ENCODE measurements around the gene ODAD2.

The ODAD2 gene

DNA sequence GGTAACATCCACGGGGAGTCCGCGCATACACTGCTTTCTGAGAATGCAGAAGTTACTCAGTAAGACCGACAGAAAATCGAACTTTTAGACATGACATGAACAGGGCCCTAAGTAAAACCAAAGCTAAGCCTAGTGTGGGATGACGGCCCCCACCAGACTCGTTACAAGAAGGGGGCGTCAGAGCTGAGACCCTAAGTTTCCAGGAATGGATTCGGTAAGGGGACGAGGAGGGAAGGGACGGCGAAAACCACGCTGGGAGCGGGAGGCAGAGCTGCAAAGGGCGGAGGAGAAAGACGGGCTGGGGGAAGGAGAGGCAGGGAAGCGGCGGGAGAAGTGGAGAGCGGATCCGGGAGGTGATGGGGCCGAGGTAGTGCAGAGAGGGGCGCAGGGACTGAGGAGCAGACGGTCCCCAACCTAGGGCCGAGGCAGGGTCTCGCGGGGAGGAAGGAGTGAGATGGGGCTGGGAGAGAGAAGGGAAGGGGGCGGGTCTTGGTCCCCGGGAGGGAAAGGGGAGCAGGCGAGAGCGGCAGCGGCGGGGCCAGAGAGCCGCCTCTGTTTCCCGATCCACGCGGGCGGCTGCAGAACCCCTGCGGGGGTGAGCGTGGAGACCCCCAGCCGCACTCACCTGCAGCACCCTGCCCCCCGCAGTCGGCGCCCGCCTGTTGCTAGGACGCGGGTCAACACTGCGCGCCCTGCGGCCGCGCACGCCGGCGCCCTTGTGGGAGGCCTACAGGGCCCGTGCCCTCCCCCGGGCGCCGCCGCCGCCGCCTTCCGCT, 513 bp downstream of the ODAD2 start (continued):
- peak; percentile 33; the same call in 1 of the 2 replicates for TF ChIP-seq ZNF626 (tag by site-specific recombination; IDR thresholded peaks at IDR 0.05)
- no peak for TF ChIP-seq ZNF23 (tag by site-specific recombination; IDR thresholded peaks at IDR 0.05; ENCODE audit: borderline replicate concordance)
- no peak for TF ChIP-seq ZNF555 (tag by site-specific recombination; conservative IDR thresholded peaks at IDR 0.05)
- TF ChIP-seq KLF7 (tag by site-specific recombination; IDR thresholded peaks at IDR 0.05; ENCODE audit: borderline replicate concordance), result no peak
- TF ChIP-seq ZSCAN16 (tag by site-specific recombination; IDR thresholded peaks at IDR 0.05), result no peak
- TF ChIP-seq GLIS2 (tag by site-specific recombination; IDR thresholded peaks at IDR 0.05), result peak; percentile 98
- peak; percentile 71 for TF ChIP-seq GLI4 (tag by site-specific recombination; IDR thresholded peaks at IDR 0.05)
- peak; percentile 77 for TF ChIP-seq ZNF398 (tag by site-specific recombination; IDR thresholded peaks at IDR 0.05)
- TF ChIP-seq ZNF660 (tag by site-specific recombination; IDR thresholded peaks at IDR 0.05), result peak; percentile 93
- peak; percentile 93 for TF ChIP-seq PATZ1 (tag by site-specific recombination; IDR thresholded peaks at IDR 0.05)
- no peak for TF ChIP-seq ZNF302 (tag by site-specific recombination; IDR thresholded peaks at IDR 0.05; ENCODE audit: low read depth)
- TF ChIP-seq, protein P1, sequence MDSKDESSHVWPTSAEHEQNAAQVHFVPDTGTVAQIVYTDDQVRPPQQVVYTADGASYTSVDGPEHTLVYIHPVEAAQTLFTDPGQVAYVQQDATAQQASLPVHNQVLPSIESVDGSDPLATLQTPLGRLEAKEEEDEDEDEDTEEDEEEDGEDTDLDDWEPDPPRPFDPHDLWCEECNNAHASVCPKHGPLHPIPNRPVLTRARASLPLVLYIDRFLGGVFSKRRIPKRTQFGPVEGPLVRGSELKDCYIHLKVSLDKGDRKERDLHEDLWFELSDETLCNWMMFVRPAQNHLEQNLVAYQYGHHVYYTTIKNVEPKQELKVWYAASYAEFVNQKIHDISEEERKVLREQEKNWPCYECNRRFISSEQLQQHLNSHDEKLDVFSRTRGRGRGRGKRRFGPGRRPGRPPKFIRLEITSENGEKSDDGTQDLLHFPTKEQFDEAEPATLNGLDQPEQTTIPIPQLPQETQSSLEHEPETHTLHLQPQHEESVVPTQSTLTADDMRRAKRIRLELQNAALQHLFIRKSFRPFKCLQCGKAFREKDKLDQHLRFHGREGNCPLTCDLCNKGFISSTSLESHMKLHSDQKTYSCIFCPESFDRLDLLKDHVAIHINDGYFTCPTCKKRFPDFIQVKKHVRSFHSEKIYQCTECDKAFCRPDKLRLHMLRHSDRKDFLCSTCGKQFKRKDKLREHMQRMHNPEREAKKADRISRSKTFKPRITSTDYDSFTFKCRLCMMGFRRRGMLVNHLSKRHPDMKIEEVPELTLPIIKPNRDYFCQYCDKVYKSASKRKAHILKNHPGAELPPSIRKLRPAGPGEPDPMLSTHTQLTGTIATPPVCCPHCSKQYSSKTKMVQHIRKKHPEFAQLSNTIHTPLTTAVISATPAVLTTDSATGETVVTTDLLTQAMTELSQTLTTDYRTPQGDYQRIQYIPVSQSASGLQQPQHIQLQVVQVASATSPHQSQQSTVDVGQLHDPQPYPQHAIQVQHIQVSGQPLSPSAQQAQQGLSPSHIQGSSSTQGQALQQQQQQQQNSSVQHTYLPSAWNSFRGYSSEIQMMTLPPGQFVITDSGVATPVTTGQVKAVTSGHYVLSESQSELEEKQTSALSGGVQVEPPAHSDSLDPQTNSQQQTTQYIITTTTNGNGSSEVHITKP (tag by site-specific recombination; IDR thresholded peaks at IDR 0.05), result peak; percentile 92
- TF ChIP-seq ZNF10 (tag by site-specific recombination; IDR thresholded peaks at IDR 0.05), result no peak; the same call in none of the 2 replicates
- peak; percentile 96 for TF ChIP-seq ZXDB (tag by site-specific recombination; IDR thresholded peaks at IDR 0.05)
- TF ChIP-seq KLF9 (tag by site-specific recombination; IDR thresholded peaks at IDR 0.05; ENCODE audit: low read depth), result peak; percentile 89
- TF ChIP-seq ZBTB11 (tag by site-specific recombination; conservative IDR thresholded peaks at IDR 0.05; ENCODE audit: low read depth), result peak; percentile 42
- 0 out of 2 replicates have a peak, but pooled peaks have one; percentile 75 for TF ChIP-seq ZSCAN5A (tag by site-specific recombination; IDR thresholded peaks at IDR 0.05)
- TF ChIP-seq ZNF610 (tag by site-specific recombination; IDR thresholded peaks at IDR 0.05; ENCODE audit: borderline replicate concordance), result peak; percentile 99
- no peak for TF ChIP-seq ZNF132 (tag by site-specific recombination; IDR thresholded peaks at IDR 0.05; ENCODE audit: borderline replicate concordance)
- no peak for TF ChIP-seq ZNF544 (tag by site-specific recombination; IDR thresholded peaks at IDR 0.05)
- TF ChIP-seq, protein P2, sequence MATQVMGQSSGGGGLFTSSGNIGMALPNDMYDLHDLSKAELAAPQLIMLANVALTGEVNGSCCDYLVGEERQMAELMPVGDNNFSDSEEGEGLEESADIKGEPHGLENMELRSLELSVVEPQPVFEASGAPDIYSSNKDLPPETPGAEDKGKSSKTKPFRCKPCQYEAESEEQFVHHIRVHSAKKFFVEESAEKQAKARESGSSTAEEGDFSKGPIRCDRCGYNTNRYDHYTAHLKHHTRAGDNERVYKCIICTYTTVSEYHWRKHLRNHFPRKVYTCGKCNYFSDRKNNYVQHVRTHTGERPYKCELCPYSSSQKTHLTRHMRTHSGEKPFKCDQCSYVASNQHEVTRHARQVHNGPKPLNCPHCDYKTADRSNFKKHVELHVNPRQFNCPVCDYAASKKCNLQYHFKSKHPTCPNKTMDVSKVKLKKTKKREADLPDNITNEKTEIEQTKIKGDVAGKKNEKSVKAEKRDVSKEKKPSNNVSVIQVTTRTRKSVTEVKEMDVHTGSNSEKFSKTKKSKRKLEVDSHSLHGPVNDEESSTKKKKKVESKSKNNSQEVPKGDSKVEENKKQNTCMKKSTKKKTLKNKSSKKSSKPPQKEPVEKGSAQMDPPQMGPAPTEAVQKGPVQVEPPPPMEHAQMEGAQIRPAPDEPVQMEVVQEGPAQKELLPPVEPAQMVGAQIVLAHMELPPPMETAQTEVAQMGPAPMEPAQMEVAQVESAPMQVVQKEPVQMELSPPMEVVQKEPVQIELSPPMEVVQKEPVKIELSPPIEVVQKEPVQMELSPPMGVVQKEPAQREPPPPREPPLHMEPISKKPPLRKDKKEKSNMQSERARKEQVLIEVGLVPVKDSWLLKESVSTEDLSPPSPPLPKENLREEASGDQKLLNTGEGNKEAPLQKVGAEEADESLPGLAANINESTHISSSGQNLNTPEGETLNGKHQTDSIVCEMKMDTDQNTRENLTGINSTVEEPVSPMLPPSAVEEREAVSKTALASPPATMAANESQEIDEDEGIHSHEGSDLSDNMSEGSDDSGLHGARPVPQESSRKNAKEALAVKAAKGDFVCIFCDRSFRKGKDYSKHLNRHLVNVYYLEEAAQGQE (tag by site-specific recombination; IDR thresholded peaks at IDR 0.05), result peak; percentile 31
- no peak for TF ChIP-seq REPIN1 (tag by site-specific recombination; IDR thresholded peaks at IDR 0.05; ENCODE audit: low read depth)

Measured in HEK293 (cell line).